GM21447 (cell line): ENCODE results near the gene KIAA0825.

ENCODE experiments used
- ATAC-seq: cut with Tn5 transposase; IDR thresholded peaks from one replicate; pipeline ENCODE4 v1.9.1; 2021; ENCODE audit not compliant: unreplicated experiment

The KIAA0825 gene

GRCh38 chr5:94329115-94329514 is 289.3 kb downstream of the KIAA0825 start:
- ATAC-seq: no peak

GRCh38 chr5:94326586-94326985 is 291.8 kb downstream of the KIAA0825 start:
- ATAC-seq: no peak

GRCh38 chr5:94316916-94317838 is 301.2 kb downstream of the KIAA0825 start:
- ATAC-seq: no peak

GRCh38 chr5:94314460-94315131 is 303.8 kb downstream of the KIAA0825 start:
- no peak for ATAC-seq

- ATAC-seq: no peak
These were observed 304.7 kb downstream of the KIAA0825 start for GRCh38 chr5:94313696-94314095.

GRCh38 chr5:94313188-94313587 is 305.2 kb downstream of the KIAA0825 start:
- ATAC-seq: no peak

- no peak for ATAC-seq
These were observed 306.1 kb downstream of the KIAA0825 start for GRCh38 chr5:94312298-94312697.

- ATAC-seq: no peak
These were observed 307.6 kb downstream of the KIAA0825 start for GRCh38 chr5:94310833-94311232.

GRCh38 chr5:94309141-94309540 is 309.3 kb downstream of the KIAA0825 start:
- ATAC-seq: no peak

GRCh38 chr5:94308442-94308841 is 310.0 kb downstream of the KIAA0825 start:
- no peak for ATAC-seq

GRCh38 chr5:94304146-94304545 is 314.3 kb downstream of the KIAA0825 start:
- ATAC-seq: no peak

GRCh38 chr5:94288937-94289336 is 329.5 kb downstream of the KIAA0825 start:
- ATAC-seq: no peak

GRCh38 chr5:94285984-94286383 is 332.4 kb downstream of the KIAA0825 start:
- ATAC-seq: no peak

- no peak for ATAC-seq
These were observed 335.3 kb downstream of the KIAA0825 start for GRCh38 chr5:94283093-94283492.

GRCh38 chr5:94281236-94281801 is 337.1 kb downstream of the KIAA0825 start:
- no peak for ATAC-seq

- no peak for ATAC-seq
These were observed 341.7 kb downstream of the KIAA0825 start for GRCh38 chr5:94276751-94277150.

GRCh38 chr5:94276048-94276447 is 342.4 kb downstream of the KIAA0825 start:
- no peak for ATAC-seq

GRCh38 chr5:94274707-94275106 is 343.7 kb downstream of the KIAA0825 start:
- ATAC-seq: no peak

- no peak for ATAC-seq
These were observed 350.2 kb downstream of the KIAA0825 start for GRCh38 chr5:94268226-94268625.

- no peak for ATAC-seq
These were observed 351.0 kb downstream of the KIAA0825 start for GRCh38 chr5:94267350-94267899.

- ATAC-seq: no peak
These were observed 352.2 kb downstream of the KIAA0825 start for GRCh38 chr5:94266170-94266569.

- ATAC-seq: no peak
These were observed 355.3 kb downstream of the KIAA0825 start for GRCh38 chr5:94263068-94263467.
